ENCODE results near the gene KCTD15. TPM values are rescaled to one million over a fixed set of nuclear protein-coding genes. Genes with fewer than 3 reads are reported as not detected.

KCTD15 gene
- total and polyA plus RNA-seq, 2 of the 4 experiments (the other 2 are of a cell fraction): 16.3 to 19.6 TPM

GRCh38 chr19:33794683-33795369 lies 1.8 kb upstream of the KCTD15 start (continued):
- TF ChIP-seq CEBPB (IDR thresholded peaks at IDR 0.05; ENCODE audit: low read depth, low read length): no peak
- TF ChIP-seq MXI1 (IDR thresholded peaks at IDR 0.05; ENCODE audit: borderline replicate concordance, low read depth, low read length): no peak

- peak; percentile 75 for DNase-seq
- peak overlapping the region; percentile 83 for H3K27ac ChIP-seq (ENCODE audit: insufficient read depth, low read length)
- no peak for TF ChIP-seq FOS (IDR thresholded peaks at IDR 0.05; ENCODE audit: low read depth, low read length)
- TF ChIP-seq MAFK (IDR thresholded peaks at IDR 0.05; ENCODE audit: low read depth, low read length): no peak
- no peak for TF ChIP-seq MXI1 (IDR thresholded peaks at IDR 0.05; ENCODE audit: borderline replicate concordance, low read depth, low read length)
- TF ChIP-seq, protein P1, sequence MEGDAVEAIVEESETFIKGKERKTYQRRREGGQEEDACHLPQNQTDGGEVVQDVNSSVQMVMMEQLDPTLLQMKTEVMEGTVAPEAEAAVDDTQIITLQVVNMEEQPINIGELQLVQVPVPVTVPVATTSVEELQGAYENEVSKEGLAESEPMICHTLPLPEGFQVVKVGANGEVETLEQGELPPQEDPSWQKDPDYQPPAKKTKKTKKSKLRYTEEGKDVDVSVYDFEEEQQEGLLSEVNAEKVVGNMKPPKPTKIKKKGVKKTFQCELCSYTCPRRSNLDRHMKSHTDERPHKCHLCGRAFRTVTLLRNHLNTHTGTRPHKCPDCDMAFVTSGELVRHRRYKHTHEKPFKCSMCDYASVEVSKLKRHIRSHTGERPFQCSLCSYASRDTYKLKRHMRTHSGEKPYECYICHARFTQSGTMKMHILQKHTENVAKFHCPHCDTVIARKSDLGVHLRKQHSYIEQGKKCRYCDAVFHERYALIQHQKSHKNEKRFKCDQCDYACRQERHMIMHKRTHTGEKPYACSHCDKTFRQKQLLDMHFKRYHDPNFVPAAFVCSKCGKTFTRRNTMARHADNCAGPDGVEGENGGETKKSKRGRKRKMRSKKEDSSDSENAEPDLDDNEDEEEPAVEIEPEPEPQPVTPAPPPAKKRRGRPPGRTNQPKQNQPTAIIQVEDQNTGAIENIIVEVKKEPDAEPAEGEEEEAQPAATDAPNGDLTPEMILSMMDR (conservative IDR thresholded peaks at IDR 0.05; ENCODE audit: low read depth, low read length): peak; percentile 68
- TF ChIP-seq SMC3 (IDR thresholded peaks at IDR 0.05; ENCODE audit: low read depth, low read length): 0 out of 2 replicates have a peak, but pooled peaks have one; percentile 16
- TF ChIP-seq BHLHE40 (IDR thresholded peaks at IDR 0.05; ENCODE audit: low read depth, low read length): peak; percentile 77
- TF ChIP-seq RFX5 (IDR thresholded peaks at IDR 0.05; ENCODE audit: low read depth, low read length): no peak
- TF ChIP-seq MAZ (IDR thresholded peaks at IDR 0.05; ENCODE audit: borderline replicate concordance, low read depth, low read length): peak; percentile 72; the same call in 1 of the 2 replicates
- TF ChIP-seq RAD21 (IDR thresholded peaks at IDR 0.05; ENCODE audit: low read length): peak; percentile 37
- TF ChIP-seq NFE2L2 (IDR thresholded peaks at IDR 0.05; ENCODE audit: low read depth, low read length): no peak
Observed at GRCh38 chr19:33795370-33796163, 1.1 kb upstream of the KCTD15 start.

More at GRCh38 chr19:33795370-33796163, 1.1 kb upstream of the KCTD15 start:
- H4K91ac ChIP-seq (ENCODE audit: insufficient read depth, low read depth, low read length): peak overlapping the region; percentile 45; the same call in 1 of the 2 replicates
- H3K9me3 ChIP-seq (ENCODE audit: control insufficient read depth, insufficient read depth, low read length): no peaks in the 10 kb centered on the region
- intact Hi-C loops (cut with micrococcal nuclease): loop anchor here (5.0 kb wide), 1 partner anchor 202 kb away; no protein-coding TSS in a partner anchor
- no peak overlapping the region; the same call in 1 of the 2 replicates for H3K23ac ChIP-seq (ENCODE audit: low read depth, low read length)
- no peak overlapping the region; the same call in 1 of the 2 replicates for H4K5ac ChIP-seq (ENCODE audit: low read depth, low read length)
- ChIA-PET POLR2A (ENCODE audit: unreplicated experiment) (no interaction called here), CTCF (interaction anchor here (0.7 to 2.1 kb wide), 5 partner anchors 13 to 361 kb away, joined by 3 to 12 read pairs (median 4); no protein-coding TSS in a partner anchor)
- no peak overlapping the region for H2AK5ac ChIP-seq (ENCODE audit: low read depth, low read length)
- H3K4me3 ChIP-seq (ENCODE audit: insufficient read depth, low read depth, low read length): peak overlapping the region; percentile 63
- H3K9ac ChIP-seq (ENCODE audit: low read depth, low read length): peak overlapping the region; percentile 90
- no peak overlapping the region for H2BK15ac ChIP-seq (ENCODE audit: low read depth, low read length)
- peak overlapping the region; percentile 31 for H2AK9ac ChIP-seq (replicated peaks; ENCODE audit: low read depth, low read length, poor library complexity)
- peak overlapping the region; percentile 21 for H2BK5ac ChIP-seq (ENCODE audit: low read depth, low read length, poor library complexity, severe bottlenecking)
- H3K4me2 ChIP-seq (ENCODE audit: low read depth, low read length): peak overlapping the region; percentile 76
- no peak overlapping the region for H2BK20ac ChIP-seq (ENCODE audit: low read depth, low read length)
- H3K14ac ChIP-seq (replicated peaks; ENCODE audit: low read depth, low read length): 0 out of 2 replicates have a peak overlapping the region, but pooled peaks have one; percentile 6
- dilution Hi-C loops (cut with HindIII; ENCODE audit: low sequenced_read_pairs, unreplicated experiment): no loop called here
- H3K56ac ChIP-seq (ENCODE audit: extremely low read depth, insufficient read depth, low read length): peak overlapping the region; percentile 46; the same call in 1 of the 2 replicates
- H2BK120ac ChIP-seq (ENCODE audit: low read depth, low read length): no peak overlapping the region
- H3K79me1 ChIP-seq (ENCODE audit: low read depth in 1 of 2, low read length in 2 of 2): peaks cover 0 to 5% of the 10 kb centered on the region in 2 experiments; a peak in 1 of 4 replicates
- BruUV-seq (replicated peaks): no TSS peak
- H3K9me1 ChIP-seq (ENCODE audit: insufficient read depth, low read length): no peaks in the 10 kb centered on the region
- peaks cover 6% of the 10 kb centered on the region; the same call in 1 of the 2 replicates for H3K36me3 ChIP-seq (ENCODE audit: control insufficient read depth, insufficient read depth, low read length)
- peaks cover 2% of the 10 kb centered on the region; the same call in 1 of the 2 replicates for H3K4me1 ChIP-seq (ENCODE audit: control insufficient read depth, insufficient read depth, low read length)
- 0% methylated on average over 29 of the region's 92 CpGs; no CpG with 5 or more reads in 1 of the 2 experiments for WGBS, 2 experiments (ENCODE audit: extremely low coverage in 2 of 2, insufficient read length in 1 of 2)
- peak overlapping the region; percentile 95 for H2AFZ ChIP-seq (replicated peaks; ENCODE audit: low read length, poor library complexity)
- peak overlapping the region; percentile 3 to 80; a peak in 3 of 4 replicates for H4K8ac ChIP-seq (ENCODE audit: low read depth in 2 of 2, low read length in 2 of 2)
- in situ Hi-C loops (cut with MboI; ENCODE audit: low sequenced_read_pairs): loop anchor here (25.0 kb wide), 1 partner anchor 542 kb away; no protein-coding TSS in a partner anchor
- peaks cover 4% of the 10 kb centered on the region; the same call in 1 of the 2 replicates for H4K20me1 ChIP-seq (ENCODE audit: insufficient read depth, low read length)
- peak; percentile 74 for ATAC-seq (ENCODE audit: low read depth)
- H3K4ac ChIP-seq (ENCODE audit: low read depth, low read length): peak overlapping the region; percentile 33; the same call in 1 of the 2 replicates
- H3K18ac ChIP-seq (ENCODE audit: low read depth, low read length): no peak overlapping the region; the same call in 1 of the 2 replicates
- H3K27me3 ChIP-seq (ENCODE audit: control insufficient read depth, insufficient read depth, low read length): peaks cover 9% of the 10 kb centered on the region

All from IMR-90 (cell line).